EH (cell line): Measurements from ENCODE around the gene DIPK2B.

ENCODE experiments used
- DNase-seq: peaks from one replicate; pipeline ENCODE4 v3.0.0-alpha.2; 2015; ENCODE audit warnings: low read depth

Gene DIPK2B

GRCh38 chrX:45157647-45158046 lies 43.0 kb downstream of the DIPK2B start:
- no peak for DNase-seq

- DNase-seq = no peak
Measured at GRCh38 chrX:45154462-45154861, 46.2 kb downstream of the DIPK2B start.

- no peak for DNase-seq
Measured at GRCh38 chrX:45154033-45154360, 46.7 kb downstream of the DIPK2B start.
